Gastroesophageal sphincter (tissue), 4 donors: ENCODE data around the gene C1QL1. TPM values are rescaled to one million over a fixed set of nuclear protein-coding genes. Genes with fewer than 3 reads are reported as not detected.
"Not testable (repeated sequence)": the region's sequence is repeated elsewhere in the genome, so short reads cannot be mapped to it uniquely, and the experiment has no call there.

Source experiments
- ATAC-seq: fragments of 150-250 bp; one replicate; pipeline ENCODE4 v1.9.1; 2016; ENCODE audit warnings: mild to moderate bottlenecking, moderate library complexity
- H3K27ac ChIP-seq, 4 donors: fragments of 200-600 bp; sonication (generic) in 3 of 4; 1 replicate in 3 of 4; 2 replicates in 1 of 4; pipeline ENCODE4 v1.5.1; 2016 to 2019
- H3K27me3 ChIP-seq: fragments of 200-600 bp; sonication (generic); one replicate; pipeline ENCODE4 v1.5.1; 2019
- H3K36me3 ChIP-seq, 2 donors: fragments of 200-600 bp; sonication (generic); one replicate each; pipeline ENCODE4 v1.5.1; 2019; ENCODE audit warnings: control low read depth in 1 of 2
- H3K4me1 ChIP-seq, 3 donors: fragments of 200-600 bp; sonication (generic); 1 replicate in 2 of 3; 2 replicates in 1 of 3; pipeline ENCODE4 v1.5.1; 2016 to 2019; ENCODE audit warnings: control low read depth in 2 of 3
- H3K4me3 ChIP-seq, 2 donors: fragments of 200-600 bp; sonication (generic); one replicate each; pipeline ENCODE4 v1.5.1; 2019; ENCODE audit warnings: mild to moderate bottlenecking in 1 of 2, moderate library complexity in 1 of 2
- H3K9me3 ChIP-seq, 3 donors: fragments of 200-600 bp; sonication (generic); one replicate each; pipeline ENCODE4 v1.5.1; 2017 to 2019; ENCODE audit warnings: control low read depth in 2 of 3
- EP300 ChIP-seq: sonication (generic); formaldehyde crosslinking; IDR thresholded peaks from one replicate; pipeline ENCODE4 v1.6.1; 2017; ENCODE audit warnings: antibody characterized with exemption, mild to moderate bottlenecking
- POLR2A ChIP-seq, 2 donors: fragments of 450-650 bp; IDR thresholded peaks; one replicate each; pipeline ENCODE4 v1.6.1; 2017; ENCODE audit warnings: antibody characterized with exemption in 2 of 2, mild to moderate bottlenecking in 2 of 2, moderate library complexity in 1 of 2
- POLR2AphosphoS5 ChIP-seq: sonication (generic); formaldehyde crosslinking; IDR thresholded peaks from one replicate; pipeline ENCODE4 v1.6.1; 2017; ENCODE audit warnings: antibody characterized with exemption
- WGBS, 2 donors: methylation state at CpG; one replicate each; pipeline ENCODE4 v1.1.5; 2018; ENCODE audit warnings: low coverage in 1 of 2; 5-methylcytosine and 5-hydroxymethylcytosine counted together
- total RNA-seq, 4 donors: library from RNA; depleted of rRNA; stranded (reverse); fragments of >200 nt; gene quantifications; one replicate each; pipeline ENCODE4 v1.1.0, GENCODE V29; 2016
- TF ChIP-seq, protein P1 (sequence below), 4 experiments: fragments of 200-600 bp in 2 of 4; fragments of 450-650 bp in 2 of 4; sonication (generic) in 1 of 4; IDR thresholded peaks; one replicate each; pipeline ENCODE4 v1.5.1; 2017 to 2019; ENCODE audit warnings: antibody characterized with exemption in 4 of 4, mild to moderate bottlenecking in 2 of 4, moderate library complexity in 2 of 4

C1QL1 gene
- total RNA-seq, 4 donors from 2014 or later: 4.1 to 7.1 (median 5.0) TPM

GRCh38 chr17:44952946-44953475, 15.1 kb downstream of the C1QL1 start:
- no peak overlapping the region for H3K4me3 ChIP-seq
- H3K36me3 ChIP-seq: no peaks in the 10 kb centered on the region
- H3K4me1 ChIP-seq: peaks cover 0 to 5% (median 0%) of the 10 kb centered on the region in 3 donors
- ATAC-seq: no peak
- no peak overlapping the region for H3K27ac ChIP-seq
- 73 to 100% methylated on average over 1 to 6 of the region's 6 CpGs for WGBS, 2 donors
- no peak for TF ChIP-seq POLR2A (IDR thresholded peaks at IDR 0.05)
- TF ChIP-seq, protein P1, sequence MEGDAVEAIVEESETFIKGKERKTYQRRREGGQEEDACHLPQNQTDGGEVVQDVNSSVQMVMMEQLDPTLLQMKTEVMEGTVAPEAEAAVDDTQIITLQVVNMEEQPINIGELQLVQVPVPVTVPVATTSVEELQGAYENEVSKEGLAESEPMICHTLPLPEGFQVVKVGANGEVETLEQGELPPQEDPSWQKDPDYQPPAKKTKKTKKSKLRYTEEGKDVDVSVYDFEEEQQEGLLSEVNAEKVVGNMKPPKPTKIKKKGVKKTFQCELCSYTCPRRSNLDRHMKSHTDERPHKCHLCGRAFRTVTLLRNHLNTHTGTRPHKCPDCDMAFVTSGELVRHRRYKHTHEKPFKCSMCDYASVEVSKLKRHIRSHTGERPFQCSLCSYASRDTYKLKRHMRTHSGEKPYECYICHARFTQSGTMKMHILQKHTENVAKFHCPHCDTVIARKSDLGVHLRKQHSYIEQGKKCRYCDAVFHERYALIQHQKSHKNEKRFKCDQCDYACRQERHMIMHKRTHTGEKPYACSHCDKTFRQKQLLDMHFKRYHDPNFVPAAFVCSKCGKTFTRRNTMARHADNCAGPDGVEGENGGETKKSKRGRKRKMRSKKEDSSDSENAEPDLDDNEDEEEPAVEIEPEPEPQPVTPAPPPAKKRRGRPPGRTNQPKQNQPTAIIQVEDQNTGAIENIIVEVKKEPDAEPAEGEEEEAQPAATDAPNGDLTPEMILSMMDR (IDR thresholded peaks at IDR 0.05): no peak
- no peak for TF ChIP-seq POLR2AphosphoS5
- TF ChIP-seq EP300: no peak
- peaks cover 5% of the 10 kb centered on the region for H3K27me3 ChIP-seq
- H3K9me3 ChIP-seq: no peaks in the 10 kb centered on the region

GRCh38 chr17:44948315-44948795, 19.7 kb downstream of the C1QL1 start:
- no peaks in the 10 kb centered on the region for H3K27me3 ChIP-seq
- 56 to 92% methylated on average over 2 to 4 of the region's 7 CpGs for WGBS, 2 donors
- H3K27ac ChIP-seq: peak overlapping the region in 2 of 4 donors; percentile 72 to 73
- peak overlapping the region; percentile 33 to 59 for H3K4me3 ChIP-seq
- no peaks in the 10 kb centered on the region for H3K36me3 ChIP-seq
- H3K4me1 ChIP-seq: peaks cover 0 to 13% (median 4%) of the 10 kb centered on the region in 3 donors
- TF ChIP-seq POLR2A (IDR thresholded peaks at IDR 0.05) (no peak), POLR2AphosphoS5 (no peak), EP300 (no peak)
- TF ChIP-seq, protein P1 (IDR thresholded peaks at IDR 0.05): no peak
- ATAC-seq: no peak
- no peaks in the 10 kb centered on the region for H3K9me3 ChIP-seq

DNA sequence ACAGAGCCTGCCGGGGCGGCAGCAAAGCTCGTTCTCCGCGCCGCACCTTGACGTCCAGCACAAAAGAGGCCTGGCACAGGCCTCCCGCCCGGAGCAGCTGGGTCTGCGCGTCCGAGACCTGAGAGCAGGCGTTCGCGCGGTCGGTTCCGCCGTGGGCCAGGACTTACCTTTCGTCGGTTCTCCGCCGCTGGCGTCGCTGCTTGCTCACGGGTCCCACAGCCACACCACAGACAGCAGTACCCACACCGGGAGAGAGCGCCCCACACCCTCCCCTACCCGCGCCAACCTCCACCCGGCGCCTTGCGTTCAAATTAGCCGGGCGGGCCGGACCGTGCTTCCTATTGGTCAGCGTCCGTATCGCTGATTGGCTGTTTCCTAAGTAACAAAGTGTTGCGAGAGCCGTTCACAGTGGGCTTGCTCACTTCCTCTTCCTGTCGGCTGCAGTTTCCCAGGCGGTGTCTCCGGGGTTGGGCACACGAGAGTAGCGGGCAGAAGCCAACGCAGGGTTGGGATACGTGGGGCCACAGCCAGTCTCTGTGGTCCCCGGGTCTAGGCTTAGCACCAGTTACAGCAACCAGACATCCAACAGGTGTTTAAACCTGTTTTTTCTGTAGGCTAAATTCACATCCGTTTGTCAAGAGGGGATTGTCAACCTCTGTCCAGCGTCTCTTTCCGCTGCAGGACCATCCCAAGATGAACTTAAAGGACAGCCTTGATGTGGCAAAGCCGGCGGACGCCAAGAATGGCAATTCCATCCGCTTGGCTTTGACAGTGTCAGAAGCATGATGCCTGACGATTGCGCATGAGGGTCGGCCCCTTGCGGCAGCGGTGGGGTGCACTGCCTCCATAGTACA, 20.4 kb downstream of the C1QL1 start, which contains the start of gene KIF18B:
Gene KIF18B (minus strand): TSS at position 313 of the 854 bp plus-strand sequence. CDS start 11,429 bp downstream, outside the sequence.
- TF ChIP-seq POLR2AphosphoS5 (peak; percentile 77), POLR2A (IDR thresholded peaks at IDR 0.05) (peak; percentile 42 to 48), EP300 (no peak)
- TF ChIP-seq, protein P1 (IDR thresholded peaks at IDR 0.05): no peak
- Histone ChIP-seq H3K9me3 (no peaks in the 10 kb centered on the region), H3K36me3 (no peaks in the 10 kb centered on the region), H3K27ac (peak within 1 kb of the TSS in 3 of 4 donors; percentile 10 to 73 (median 72)), H3K4me3 (peak within 1 kb of the TSS; percentile 33 to 59), H3K4me1 (peaks cover 0 to 13% (median 4%) of the 10 kb centered on the region in 3 donors), H3K27me3 (no peaks in the 10 kb centered on the region)
- 0% methylated on average over 8 of the region's 62 CpGs; no CpG with 5 or more reads in 1 of the 2 donors for WGBS, 2 donors
- ATAC-seq: peak; percentile 99

- not testable (repeated sequence) for H3K36me3 ChIP-seq, H3K27me3 ChIP-seq, H3K4me3 ChIP-seq, ATAC-seq, H3K9me3 ChIP-seq, H3K27ac ChIP-seq
- peaks cover 0 to 13% (median 4%) of the 10 kb centered on the region in 3 donors for H3K4me1 ChIP-seq
- WGBS, 2 donors: 90 to 93% methylated on average over 3 to 7 of the region's 10 CpGs
These were observed 22.5 kb downstream of the C1QL1 start for GRCh38 chr17:44945652-44946051.

DNA sequence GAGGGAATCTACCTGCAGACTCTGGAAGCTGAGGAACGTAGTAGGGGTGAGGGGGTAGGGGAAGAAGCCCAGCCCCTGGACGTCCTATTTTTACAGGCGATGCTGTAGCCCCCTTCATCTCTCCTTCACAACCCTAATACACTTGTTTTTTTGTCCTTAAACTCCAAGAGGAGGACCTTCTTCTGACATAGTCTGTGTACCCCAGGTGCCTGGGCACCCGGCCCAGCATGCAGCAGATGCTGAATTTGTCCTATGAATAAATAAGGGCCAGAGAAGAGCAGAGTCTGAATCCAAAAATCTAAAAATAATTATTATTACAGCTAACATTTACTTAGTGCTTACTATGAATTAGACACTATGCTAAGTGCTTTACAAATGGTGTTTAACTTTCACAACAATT, 25.6 kb downstream of the C1QL1 start:
- 61 to 66% methylated on average over 3 to 4 of the region's 4 CpGs for WGBS, 2 donors
- no peaks in the 10 kb centered on the region for H3K27me3 ChIP-seq
- H3K4me1 ChIP-seq: peaks cover 0 to 5% (median 4%) of the 10 kb centered on the region in 3 donors
- H3K27ac ChIP-seq: no peak overlapping the region
- TF ChIP-seq, protein P1 (IDR thresholded peaks at IDR 0.05): no peak
- TF ChIP-seq EP300: no peak
- no peak for TF ChIP-seq POLR2A (IDR thresholded peaks at IDR 0.05)
- TF ChIP-seq POLR2AphosphoS5: no peak
- ATAC-seq: no peak
- no peaks in the 10 kb centered on the region for H3K9me3 ChIP-seq
- no peaks in the 10 kb centered on the region for H3K36me3 ChIP-seq
- no peak overlapping the region for H3K4me3 ChIP-seq
